Epithelial cell of esophagus (primary cell): ENCODE measurements around the gene FUS.

Source experiments
- DNase-seq: peaks from one replicate; pipeline ENCODE4 v3.0.0; 2010; ENCODE audit warnings: low read depth
- H3K4me3 ChIP-seq: 2 replicates; pipeline ENCODE4 v1.5.1; 2011; ENCODE audit warnings: mild to moderate bottlenecking, low read length, control low read depth
- CTCF ChIP-seq: IDR thresholded peaks from 2 replicates; pipeline ENCODE4 v1.5.1; 2011; ENCODE audit warnings: low read depth, mild to moderate bottlenecking, low read length, control low read depth, inconsistent platforms; ENCODE audit not compliant: insufficient read depth; ENCODE audit errors: missing control alignments

Gene FUS

DNA sequence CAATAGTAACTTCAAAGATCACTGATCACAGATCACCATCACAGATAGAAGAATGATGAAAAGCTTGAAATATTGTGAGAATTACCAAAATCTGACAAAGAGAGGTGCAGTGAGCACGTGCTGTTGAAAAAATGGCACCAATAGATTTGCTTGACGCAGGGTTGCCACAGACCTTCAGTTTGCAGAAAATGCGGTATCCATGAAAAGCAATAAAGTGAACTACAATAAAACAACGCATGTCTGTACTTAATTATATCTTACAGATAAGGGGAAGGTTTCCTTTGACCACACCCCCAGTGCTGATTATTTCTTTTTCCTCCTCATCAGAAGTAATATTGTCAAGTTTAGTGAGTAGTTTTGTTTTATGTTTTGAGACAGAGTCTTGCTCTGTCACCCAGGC, 58.1 kb downstream of the FUS start:
- DNase-seq, result no peak
- TF ChIP-seq CTCF, result no peak
- H3K4me3 ChIP-seq, result no peak overlapping the region
